ENCODE measurements around the gene ZFP3. TPM values are rescaled to one million over a fixed set of nuclear protein-coding genes. Genes with fewer than 3 reads are reported as not detected.
"Not testable (repeated sequence)": the region's sequence is repeated elsewhere in the genome, so short reads cannot be mapped to it uniquely, and the experiment has no call there.

Gene ZFP3
- polyA plus RNA-seq, 4 donors = 2.7 to 9.5 (median 3.7) TPM

GRCh38 chr17:5055543-5055942, 22.7 kb upstream of the ZFP3 start:
- no peak overlapping the region for H3K4me3 ChIP-seq (ENCODE audit: low read depth in 1 of 3, low read length in 3 of 3)
- H3K4me1 ChIP-seq (ENCODE audit: control insufficient read depth in 3 of 3, insufficient read depth in 2 of 3, low read depth in 1 of 3, low read length in 2 of 3) = no peaks in the 10 kb centered on the region
- no peak for FAIRE-seq
- no peak overlapping the region for H3K27ac ChIP-seq (ENCODE audit: low read depth in 1 of 3, low read length in 2 of 3)
- no peaks in the 10 kb centered on the region for H3K36me3 ChIP-seq (ENCODE audit: control insufficient read depth in 3 of 3, insufficient read depth in 2 of 3, low read depth in 1 of 3, low read length in 3 of 3)
- no peaks in the 10 kb centered on the region for H3K9me3 ChIP-seq (ENCODE audit: control insufficient read depth in 2 of 2, insufficient read depth in 1 of 2, low read depth in 1 of 2, low read length in 1 of 2)
- 90 to 93% (median 91%) methylated on average over 9 to 10 of the region's 10 CpGs for WGBS, 3 donors
- no peak for DNase-seq
- no peaks in the 10 kb centered on the region for H3K27me3 ChIP-seq (ENCODE audit: control insufficient read depth in 3 of 3, insufficient read depth in 3 of 3, low read length in 3 of 3)

- WGBS, 3 donors = 71 to 84% (median 84%) methylated on average over 1 of the region's 1 CpG
- H3K36me3 ChIP-seq (ENCODE audit: control insufficient read depth in 3 of 3, insufficient read depth in 2 of 3, low read depth in 1 of 3, low read length in 3 of 3) = no peaks in the 10 kb centered on the region
- H3K9me3 ChIP-seq (ENCODE audit: control insufficient read depth in 2 of 2, insufficient read depth in 1 of 2, low read depth in 1 of 2, low read length in 1 of 2) = no peaks in the 10 kb centered on the region
- H3K4me1 ChIP-seq (ENCODE audit: control insufficient read depth in 3 of 3, insufficient read depth in 2 of 3, low read depth in 1 of 3, low read length in 2 of 3) = no peaks in the 10 kb centered on the region
- FAIRE-seq (no peak), DNase-seq (no peak)
- no peak overlapping the region for H3K4me3 ChIP-seq (ENCODE audit: low read depth in 1 of 3, low read length in 3 of 3)
- no peaks in the 10 kb centered on the region for H3K27me3 ChIP-seq (ENCODE audit: control insufficient read depth in 3 of 3, insufficient read depth in 3 of 3, low read length in 3 of 3)
- H3K27ac ChIP-seq (ENCODE audit: low read depth in 1 of 3, low read length in 2 of 3) = no peak overlapping the region
Measured at GRCh38 chr17:5065227-5065744, 13.0 kb upstream of the ZFP3 start.

GRCh38 chr17:5068236-5068635, 10.0 kb upstream of the ZFP3 start:
- Histone ChIP-seq H3K4me1 (ENCODE audit: control insufficient read depth in 3 of 3, insufficient read depth in 2 of 3, low read depth in 1 of 3, low read length in 2 of 3) (no peaks in the 10 kb centered on the region), H3K36me3 (ENCODE audit: control insufficient read depth in 3 of 3, insufficient read depth in 2 of 3, low read depth in 1 of 3, low read length in 3 of 3) (no peaks in the 10 kb centered on the region), H3K27ac (ENCODE audit: low read depth in 1 of 3, low read length in 2 of 3) (no peak overlapping the region), H3K9me3 (ENCODE audit: control insufficient read depth in 2 of 2, insufficient read depth in 1 of 2, low read depth in 1 of 2, low read length in 1 of 2) (no peaks in the 10 kb centered on the region), H3K4me3 (ENCODE audit: low read depth in 1 of 3, low read length in 3 of 3) (no peak overlapping the region), H3K27me3 (ENCODE audit: control insufficient read depth in 3 of 3, insufficient read depth in 3 of 3, low read length in 3 of 3) (no peaks in the 10 kb centered on the region)
- WGBS, 3 donors = 93 to 98% (median 95%) methylated on average over 3 of the region's 3 CpGs
- no peak for DNase-seq
- FAIRE-seq = no peak

- no peaks in the 10 kb centered on the region for H3K36me3 ChIP-seq (ENCODE audit: control insufficient read depth in 3 of 3, insufficient read depth in 2 of 3, low read depth in 1 of 3, low read length in 3 of 3)
- H3K9me3 ChIP-seq (ENCODE audit: control insufficient read depth in 2 of 2, insufficient read depth in 1 of 2, low read depth in 1 of 2, low read length in 1 of 2) = no peaks in the 10 kb centered on the region
- WGBS, 3 donors = 75 to 89% (median 88%) methylated on average over 4 of the region's 4 CpGs
- H3K27me3 ChIP-seq (ENCODE audit: control insufficient read depth in 3 of 3, insufficient read depth in 3 of 3, low read length in 3 of 3) = no peaks in the 10 kb centered on the region
- no peak overlapping the region for H3K4me3 ChIP-seq (ENCODE audit: low read depth in 1 of 3, low read length in 3 of 3)
- DNase-seq (no peak), FAIRE-seq (no peak)
- no peaks in the 10 kb centered on the region for H3K4me1 ChIP-seq (ENCODE audit: control insufficient read depth in 3 of 3, insufficient read depth in 2 of 3, low read depth in 1 of 3, low read length in 2 of 3)
- no peak overlapping the region for H3K27ac ChIP-seq (ENCODE audit: low read depth in 1 of 3, low read length in 2 of 3)
Measured at GRCh38 chr17:5069724-5070123, 8.5 kb upstream of the ZFP3 start.

GRCh38 chr17:5075472-5075871, 2.8 kb upstream of the ZFP3 start:
- not testable (repeated sequence) for FAIRE-seq; H3K4me3 ChIP-seq (ENCODE audit: low read depth in 1 of 3, low read length in 3 of 3); H3K27ac ChIP-seq (ENCODE audit: low read depth in 1 of 3, low read length in 2 of 3); H3K27me3 ChIP-seq (ENCODE audit: control insufficient read depth in 3 of 3, insufficient read depth in 3 of 3, low read length in 3 of 3); H3K36me3 ChIP-seq (ENCODE audit: control insufficient read depth in 3 of 3, insufficient read depth in 2 of 3, low read depth in 1 of 3, low read length in 3 of 3); DNase-seq
- 80 to 92% (median 82%) methylated on average over 4 of the region's 5 CpGs for WGBS, 3 donors
- H3K9me3 ChIP-seq (ENCODE audit: control insufficient read depth in 2 of 2, insufficient read depth in 1 of 2, low read depth in 1 of 2, low read length in 1 of 2) = peaks cover 0 to 20% of the 10 kb centered on the region in 2 donors
- peaks cover 0 to 16% (median 6%) of the 10 kb centered on the region in 3 donors for H3K4me1 ChIP-seq (ENCODE audit: control insufficient read depth in 3 of 3, insufficient read depth in 2 of 3, low read depth in 1 of 3, low read length in 2 of 3)

- peaks cover 0 to 16% (median 6%) of the 10 kb centered on the region in 3 donors for H3K4me1 ChIP-seq (ENCODE audit: control insufficient read depth in 3 of 3, insufficient read depth in 2 of 3, low read depth in 1 of 3, low read length in 2 of 3)
- not testable (repeated sequence) for DNase-seq; H3K27ac ChIP-seq (ENCODE audit: low read depth in 1 of 3, low read length in 2 of 3); FAIRE-seq; H3K36me3 ChIP-seq (ENCODE audit: control insufficient read depth in 3 of 3, insufficient read depth in 2 of 3, low read depth in 1 of 3, low read length in 3 of 3); H3K27me3 ChIP-seq (ENCODE audit: control insufficient read depth in 3 of 3, insufficient read depth in 3 of 3, low read length in 3 of 3)
- H3K4me3 ChIP-seq (ENCODE audit: low read depth in 1 of 3, low read length in 3 of 3) = peak overlapping the region in 1 of 3 donors; percentile 77
- 96 to 98% (median 97%) methylated on average over 24 of the region's 24 CpGs for WGBS, 3 donors
- peaks cover 0 to 33% of the 10 kb centered on the region in 2 donors for H3K9me3 ChIP-seq (ENCODE audit: control insufficient read depth in 2 of 2, insufficient read depth in 1 of 2, low read depth in 1 of 2, low read length in 1 of 2)
Measured at GRCh38 chr17:5077275-5077674, 992 bp upstream of the ZFP3 start.

GRCh38 chr17:5077781-5078105, 524 bp upstream of the ZFP3 start:
- peaks cover 2 to 38% of the 10 kb centered on the region in 2 donors for H3K9me3 ChIP-seq (ENCODE audit: control insufficient read depth in 2 of 2, insufficient read depth in 1 of 2, low read depth in 1 of 2, low read length in 1 of 2)
- H3K36me3 ChIP-seq (ENCODE audit: control insufficient read depth in 3 of 3, insufficient read depth in 2 of 3, low read depth in 1 of 3, low read length in 3 of 3) = peaks cover 0 to 13% (median 0%) of the 10 kb centered on the region in 3 donors
- no peaks in the 10 kb centered on the region for H3K27me3 ChIP-seq (ENCODE audit: control insufficient read depth in 3 of 3, insufficient read depth in 3 of 3, low read length in 3 of 3)
- peak overlapping the region; percentile 36 to 85 (median 79) for H3K27ac ChIP-seq (ENCODE audit: low read depth in 1 of 3, low read length in 2 of 3)
- FAIRE-seq (no peak), DNase-seq (no peak)
- WGBS, 3 donors = 21 to 29% (median 23%) methylated on average over 14 of the region's 14 CpGs
- peak overlapping the region; percentile 12 to 84 (median 77) for H3K4me3 ChIP-seq (ENCODE audit: low read depth in 1 of 3, low read length in 3 of 3)
- peaks cover 0 to 16% (median 6%) of the 10 kb centered on the region in 3 donors for H3K4me1 ChIP-seq (ENCODE audit: control insufficient read depth in 3 of 3, insufficient read depth in 2 of 3, low read depth in 1 of 3, low read length in 2 of 3)

- H3K27me3 ChIP-seq (ENCODE audit: control insufficient read depth in 3 of 3, insufficient read depth in 3 of 3, low read length in 3 of 3) = no peaks in the 10 kb centered on the region
- DNase-seq = no peak
- no peak for FAIRE-seq
- WGBS, 3 donors = 92 to 98% (median 95%) methylated on average over 3 of the region's 3 CpGs
- H3K4me1 ChIP-seq (ENCODE audit: control insufficient read depth in 3 of 3, insufficient read depth in 2 of 3, low read depth in 1 of 3, low read length in 2 of 3) = peaks cover 0 to 14% (median 6%) of the 10 kb centered on the region in 3 donors
- no peak overlapping the region for H3K4me3 ChIP-seq (ENCODE audit: low read depth in 1 of 3, low read length in 3 of 3)
- peaks cover 2 to 65% of the 10 kb centered on the region in 2 donors for H3K9me3 ChIP-seq (ENCODE audit: control insufficient read depth in 2 of 2, insufficient read depth in 1 of 2, low read depth in 1 of 2, low read length in 1 of 2)
- peaks cover 2 to 28% (median 4%) of the 10 kb centered on the region in 3 donors for H3K36me3 ChIP-seq (ENCODE audit: control insufficient read depth in 3 of 3, insufficient read depth in 2 of 3, low read depth in 1 of 3, low read length in 3 of 3)
- H3K27ac ChIP-seq (ENCODE audit: low read depth in 1 of 3, low read length in 2 of 3) = no peak overlapping the region
Measured at GRCh38 chr17:5080591-5080990, 2.3 kb downstream of the ZFP3 start.

Measured in small intestine (tissue), 7 donors.